Body of pancreas (tissue), 4 donors: ENCODE data around the gene LPP. TPM values are rescaled to one million over a fixed set of nuclear protein-coding genes. Genes with fewer than 3 reads are reported as not detected.

Source experiments
- ATAC-seq: fragments of 150-250 bp; one replicate; pipeline ENCODE4 v1.9.1; 2016
- DNase-seq, 4 donors: peaks; one replicate each; pipeline ENCODE4 v3.0.0-alpha.2; 2019
- H3K27ac ChIP-seq, 4 donors: fragments of 200-600 bp; sonication (generic); 1 replicate in 3 of 4; 2 replicates in 1 of 4; pipeline versions ENCODE4 v1.5.1 to v1.6.1; 2016 to 2019; ENCODE audit warnings: mild to moderate bottlenecking in 1 of 4, mixed read lengths in 1 of 4, moderate library complexity in 1 of 4
- H3K27me3 ChIP-seq, 2 donors: fragments of 200-600 bp; sonication (generic); one replicate each; pipeline ENCODE4 v1.6.0; 2016; ENCODE audit warnings: mild to moderate bottlenecking in 1 of 2
- H3K36me3 ChIP-seq, 2 donors: fragments of 200-600 bp; sonication (generic); replicated peaks in 1 of 2; 2 replicates each; pipeline ENCODE4 v1.5.1; 2016; ENCODE audit warnings: low read depth in 2 of 2; ENCODE audit not compliant: insufficient read depth in 1 of 2
- H3K4me1 ChIP-seq: fragments of 200-600 bp; sonication (generic); one replicate; pipeline ENCODE4 v1.6.0; 2016
- H3K4me3 ChIP-seq, 2 donors: fragments of 200-600 bp; sonication (generic); 1 replicate in 1 of 2; 2 replicates in 1 of 2; pipeline ENCODE4 v1.5.1; 2016 to 2019
- H3K9me3 ChIP-seq, 3 donors: fragments of 200-600 bp; sonication (generic); 1 replicate in 2 of 3; 2 replicates in 1 of 3; pipeline ENCODE4 v1.5.1; 2016
- CTCF ChIP-seq, 7 experiments: fragments of 450-650 bp in 4 of 7; fragments of 200-600 bp in 3 of 7; sonication (generic) in 3 of 7; IDR thresholded peaks; one replicate each; pipeline ENCODE4 v1.5.1; 2016 to 2019; ENCODE audit warnings: antibody characterized with exemption in 7 of 7
- POLR2A ChIP-seq, 3 donors: fragments of 450-650 bp; IDR thresholded peaks; one replicate each; pipeline ENCODE4 v1.6.1; 2016; ENCODE audit warnings: antibody characterized with exemption in 3 of 3, mild to moderate bottlenecking in 2 of 3
- WGBS, 2 donors: methylation state at CpG; one replicate each; pipeline ENCODE4 v1.1.5; 2017; 5-methylcytosine and 5-hydroxymethylcytosine counted together
- intact Hi-C: fragments of 100-400 bp; cut with DNase I; formaldehyde crosslinking; loops from one replicate; pipeline ENCODE4 v1.15.1; 2023
- total RNA-seq, 2 donors: library from RNA; depleted of rRNA; stranded (reverse); fragments of >200 nt; gene quantifications; one replicate each; pipeline ENCODE4 v1.1.0, GENCODE V29; 2016

LPP gene
- total RNA-seq, 2 donors from 2014 or later: 60.6 to 65.1 TPM

DNA sequence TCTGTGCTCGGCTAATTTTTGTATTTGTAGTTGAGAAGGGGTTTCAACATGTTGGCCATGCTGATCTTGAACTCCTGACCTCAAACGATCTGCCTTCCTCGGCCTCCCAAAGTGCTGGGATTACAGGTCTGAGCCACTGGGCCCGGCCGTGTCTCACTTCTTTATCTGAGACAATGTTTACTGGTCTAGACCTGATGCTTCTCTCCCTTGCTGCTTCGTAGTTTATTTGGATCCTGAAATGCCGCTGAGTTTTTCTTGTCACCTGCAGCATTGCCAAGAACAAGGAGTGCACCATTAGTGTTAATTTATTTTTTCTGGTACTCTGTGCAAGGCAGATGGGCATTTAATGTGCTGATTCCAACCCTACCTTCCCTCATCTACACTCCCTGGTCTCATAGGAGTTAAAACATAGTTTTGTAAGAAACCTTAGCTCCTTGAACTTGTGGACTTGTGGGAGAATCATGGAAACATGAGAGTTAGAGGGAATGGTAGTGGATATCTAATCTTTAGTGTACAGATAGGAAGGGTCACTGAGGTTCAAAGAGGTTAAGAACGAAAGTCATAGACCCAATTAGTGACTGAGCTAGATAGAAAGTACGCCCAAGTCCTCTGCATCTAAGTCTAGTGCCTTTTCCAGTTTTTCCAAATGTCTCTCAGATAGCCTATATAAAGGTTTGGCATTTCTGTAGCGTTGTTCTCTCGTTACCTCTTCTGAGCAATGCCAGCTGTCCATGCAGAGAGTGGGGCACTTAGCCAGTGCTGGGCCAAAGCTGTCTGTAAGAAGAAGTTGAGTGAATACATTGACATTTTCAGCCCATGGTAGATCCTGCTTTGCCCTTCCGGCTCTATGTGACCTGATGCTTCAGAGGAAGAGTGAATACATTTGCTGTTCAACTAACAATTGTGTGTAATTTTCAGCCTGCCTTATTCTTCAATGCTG is 244.1 kb downstream of the LPP start:
- intact Hi-C loops: no loop called here
- ATAC-seq (no peak), DNase-seq (no peak)
- Histone ChIP-seq H3K9me3 (no peaks in the 10 kb centered on the region), H3K4me3 (no peak overlapping the region), H3K27me3 (no peaks in the 10 kb centered on the region), H3K27ac (peak overlapping the region in 3 of 4 donors; percentile 64 to 78 (median 69)), H3K4me1 (peaks cover 63% of the 10 kb centered on the region), H3K36me3 (no peaks in the 10 kb centered on the region)
- TF ChIP-seq POLR2A (IDR thresholded peaks at IDR 0.05): no peak
- no peak for TF ChIP-seq CTCF (IDR thresholded peaks at IDR 0.05)
- 74 to 75% methylated on average over 12 of the region's 12 CpGs for WGBS, 2 donors

GRCh38 chr3:188400494-188401243 is 246.7 kb downstream of the LPP start:
- TF ChIP-seq CTCF (IDR thresholded peaks at IDR 0.05): no peak
- peak in 1 of 3 donors; percentile 13 for TF ChIP-seq POLR2A (IDR thresholded peaks at IDR 0.05)
- intact Hi-C loops: no loop called here
- Histone ChIP-seq H3K9me3 (no peaks in the 10 kb centered on the region), H3K27ac (no peak overlapping the region), H3K4me3 (no peak overlapping the region), H3K36me3 (no peaks in the 10 kb centered on the region), H3K27me3 (no peaks in the 10 kb centered on the region), H3K4me1 (peaks cover 51% of the 10 kb centered on the region)
- no peak for ATAC-seq
- 43 to 81% methylated on average over 2 of the region's 2 CpGs for WGBS, 2 donors
- DNase-seq: peak in 1 of 4 donors; percentile 26

GRCh38 chr3:188401244-188401993 is 247.5 kb downstream of the LPP start:
- WGBS, 2 donors: 39 to 52% methylated on average over 3 of the region's 3 CpGs
- H3K4me3 ChIP-seq: no peak overlapping the region
- no peaks in the 10 kb centered on the region for H3K9me3 ChIP-seq
- no peaks in the 10 kb centered on the region for H3K27me3 ChIP-seq
- no peaks in the 10 kb centered on the region for H3K36me3 ChIP-seq
- TF ChIP-seq POLR2A (IDR thresholded peaks at IDR 0.05) (no peak), CTCF (IDR thresholded peaks at IDR 0.05) (no peak)
- DNase-seq (no peak), ATAC-seq (peak; percentile 60)
- intact Hi-C loops: no loop called here
- H3K4me1 ChIP-seq: peaks cover 45% of the 10 kb centered on the region
- H3K27ac ChIP-seq: no peak overlapping the region

DNA sequence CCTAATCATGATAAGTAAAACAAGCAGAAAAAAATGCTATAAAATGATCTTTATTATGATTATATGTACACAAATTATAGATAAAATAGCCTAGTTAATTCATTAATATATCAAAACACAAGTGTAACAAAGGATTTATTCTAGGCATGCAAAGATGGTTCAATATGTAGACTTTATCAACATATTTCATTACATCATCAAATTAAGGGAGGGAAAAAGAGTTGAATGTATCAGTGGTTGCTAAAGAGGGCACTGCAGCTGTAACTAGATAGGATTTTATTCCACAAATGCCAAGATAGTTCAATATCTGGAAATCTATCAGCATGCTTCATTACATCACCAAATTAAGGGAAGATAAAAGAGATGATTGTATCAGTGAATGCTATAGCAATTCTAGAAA is 248.3 kb downstream of the LPP start:
- no peak for DNase-seq
- Histone ChIP-seq H3K4me1 (peaks cover 37% of the 10 kb centered on the region), H3K36me3 (no peaks in the 10 kb centered on the region), H3K9me3 (no peaks in the 10 kb centered on the region), H3K4me3 (no peak overlapping the region), H3K27ac (no peak overlapping the region), H3K27me3 (no peaks in the 10 kb centered on the region)
- intact Hi-C loops: no loop called here
- TF ChIP-seq POLR2A (IDR thresholded peaks at IDR 0.05): no peak
- no peak for TF ChIP-seq CTCF (IDR thresholded peaks at IDR 0.05)
- no peak for ATAC-seq
